IMR-90 (cell line): ENCODE data around the gene CDH23. TPM values are rescaled to one million over a fixed set of nuclear protein-coding genes. Genes with fewer than 3 reads are reported as not detected.

Experiments used
- ATAC-seq: fragments of 200-7000 bp; cut with Tn5 transposase; 2 replicates; pipeline ENCODE4 v1.9.1; 2020; ENCODE audit warnings: low read depth, mild to moderate bottlenecking, moderate library complexity
- BruUV-seq: library from RNA; stranded (reverse); fragments of 400-500 nt; replicated peaks from 2 replicates; lab custom pipeline; 2021; lab: Mats Ljungman, UMichigan
- CTCF ChIA-PET: fragments of 300-600 bp; formaldehyde crosslinking; extraction: SDS; loops from one replicate; lab custom pipeline; 2021; ENCODE audit warnings: antibody characterized with exemption; lab: Yijun Ruan, JAX
- POLR2A ChIA-PET: fragments of 300-600 bp; sonication (Branson Sonifier 250); formaldehyde crosslinking; loops from one replicate; lab custom pipeline; 2022; ENCODE audit warnings: antibody characterized with exemption; ENCODE audit not compliant: unreplicated experiment; lab: Charles Lee
- DNase-seq: peaks from one replicate; pipeline ENCODE4 v3.0.0; 2013
- H2AFZ ChIP-seq: replicated peaks from 2 replicates; pipeline ENCODE3; 2013; ENCODE audit warnings: low read length, mild to moderate bottlenecking; ENCODE audit not compliant: poor library complexity
- H2AK5ac ChIP-seq: 2 replicates; pipeline ENCODE4 v1.6.1; 2013; ENCODE audit warnings: low read depth, low read length, inconsistent platforms
- H2AK9ac ChIP-seq: replicated peaks from 2 replicates; pipeline ENCODE3; 2013; ENCODE audit warnings: mild to moderate bottlenecking, low read depth, low read length, moderate library complexity; ENCODE audit not compliant: poor library complexity
- H2BK120ac ChIP-seq: 2 replicates; pipeline ENCODE4 v1.6.1; 2013; ENCODE audit warnings: low read depth, low read length, inconsistent platforms
- H2BK15ac ChIP-seq: 3 replicates; pipeline ENCODE4 v1.6.1; 2013; ENCODE audit warnings: low read depth, low read length, inconsistent platforms
- H2BK20ac ChIP-seq: 2 replicates; pipeline ENCODE4 v1.6.1; 2013; ENCODE audit warnings: low read depth, mild to moderate bottlenecking, inconsistent platforms, low read length, moderate library complexity
- H2BK5ac ChIP-seq: 2 replicates; pipeline ENCODE4 v1.6.1; 2013; ENCODE audit warnings: mild to moderate bottlenecking, low read depth, low read length, inconsistent platforms; ENCODE audit not compliant: poor library complexity, severe bottlenecking
- H3K14ac ChIP-seq: replicated peaks from 2 replicates; pipeline ENCODE4 v1.6.1; 2013; ENCODE audit warnings: low read depth, low read length, inconsistent platforms
- H3K18ac ChIP-seq: 2 replicates; pipeline ENCODE4 v1.6.1; 2013; ENCODE audit warnings: low read depth, low read length, control low read depth
- H3K23ac ChIP-seq: 2 replicates; pipeline ENCODE4 v1.6.1; 2013; ENCODE audit warnings: low read depth, low read length, inconsistent platforms
- H3K27ac ChIP-seq: 2 replicates; pipeline ENCODE4 v1.5.1; 2013; ENCODE audit warnings: mild to moderate bottlenecking, control low read depth, low read length; ENCODE audit not compliant: insufficient read depth
- H3K27me3 ChIP-seq: 2 replicates; pipeline ENCODE4 v1.6.1; 2013; ENCODE audit warnings: low read length; ENCODE audit not compliant: control insufficient read depth, insufficient read depth
- H3K36me3 ChIP-seq: 2 replicates; pipeline ENCODE4 v1.6.1; 2013; ENCODE audit warnings: low read length, mixed read lengths; ENCODE audit not compliant: control insufficient read depth, insufficient read depth
- H3K4ac ChIP-seq: 2 replicates; pipeline ENCODE4 v1.6.1; 2013; ENCODE audit warnings: low read depth, low read length, inconsistent platforms
- H3K4me1 ChIP-seq: 2 replicates; pipeline ENCODE4 v1.6.1; 2013; ENCODE audit warnings: low read length, mixed read lengths; ENCODE audit not compliant: control insufficient read depth, insufficient read depth
- H3K4me2 ChIP-seq: 2 replicates; pipeline ENCODE4 v1.6.1; 2013; ENCODE audit warnings: low read depth, mild to moderate bottlenecking, control low read depth, low read length, moderate library complexity
- H3K4me3 ChIP-seq: 2 replicates; pipeline ENCODE4 v1.5.1; 2013; ENCODE audit warnings: low read depth, mild to moderate bottlenecking, control low read depth, low read length, moderate library complexity; ENCODE audit not compliant: insufficient read depth
- H3K56ac ChIP-seq: 2 replicates; pipeline ENCODE4 v1.6.1; 2013; ENCODE audit warnings: low read length, inconsistent platforms; ENCODE audit not compliant: insufficient read depth; ENCODE audit errors: extremely low read depth
- H3K79me1 ChIP-seq, 2 experiments: 2 replicates each; pipeline ENCODE4 v1.6.1; 2013; ENCODE audit warnings: low read length in 2 of 2, inconsistent platforms in 1 of 2, low read depth in 1 of 2
- H3K9ac ChIP-seq: 2 replicates; pipeline ENCODE4 v1.6.1; 2013; ENCODE audit warnings: low read depth, low read length, control low read depth
- H3K9me1 ChIP-seq: 2 replicates; pipeline ENCODE4 v1.6.1; 2013; ENCODE audit warnings: low read length, inconsistent platforms; ENCODE audit not compliant: insufficient read depth
- H3K9me3 ChIP-seq: 2 replicates; pipeline ENCODE4 v1.6.1; 2013; ENCODE audit warnings: low read length; ENCODE audit not compliant: control insufficient read depth, insufficient read depth
- H4K20me1 ChIP-seq: 2 replicates; pipeline ENCODE4 v1.6.1; 2013; ENCODE audit warnings: low read length, inconsistent platforms; ENCODE audit not compliant: insufficient read depth
- H4K5ac ChIP-seq: 2 replicates; pipeline ENCODE4 v1.6.1; 2013; ENCODE audit warnings: mild to moderate bottlenecking, low read depth, low read length, control low read depth
- H4K8ac ChIP-seq, 2 experiments: 2 replicates each; pipeline ENCODE4 v1.6.1; 2013; ENCODE audit warnings: low read depth in 2 of 2, low read length in 2 of 2, control low read depth in 1 of 2, inconsistent platforms in 1 of 2
- H4K91ac ChIP-seq: 2 replicates; pipeline ENCODE4 v1.6.1; 2013; ENCODE audit warnings: low read depth, low read length, inconsistent platforms; ENCODE audit not compliant: insufficient read depth
- BHLHE40 ChIP-seq: fragments of 150-350 bp; IDR thresholded peaks from 2 replicates; pipeline ENCODE4 v1.6.1; 2016; ENCODE audit warnings: mild to moderate bottlenecking, low read depth, low read length
- CHD1 ChIP-seq: IDR thresholded peaks from 2 replicates; pipeline ENCODE4 v1.6.1; 2012; ENCODE audit warnings: low read depth, low read length, improper control_type of control experiment
- FOS ChIP-seq: fragments of 150-350 bp; IDR thresholded peaks from 2 replicates; pipeline ENCODE4 v1.6.1; 2016; ENCODE audit warnings: low read depth, low read length
- MAFK ChIP-seq: IDR thresholded peaks from 2 replicates; pipeline ENCODE4 v1.6.1; 2012; ENCODE audit warnings: low read depth, low read length, improper control_type of control experiment
- MAZ ChIP-seq: IDR thresholded peaks from 2 replicates; pipeline ENCODE4 v1.6.1; 2012; ENCODE audit warnings: low read depth, mild to moderate bottlenecking, low read length, improper control_type of control experiment, moderate library complexity, borderline replicate concordance
- MXI1 ChIP-seq: IDR thresholded peaks from 2 replicates; pipeline ENCODE4 v1.6.1; 2012; ENCODE audit warnings: low read depth, mild to moderate bottlenecking, low read length, moderate library complexity, borderline replicate concordance
- NFE2L2 ChIP-seq: fragments of 150-350 bp; IDR thresholded peaks from 2 replicates; pipeline ENCODE4 v1.6.1; 2016; ENCODE audit warnings: low read depth, mild to moderate bottlenecking, low read length
- RCOR1 ChIP-seq: IDR thresholded peaks from 2 replicates; pipeline ENCODE4 v1.6.1; 2012; ENCODE audit warnings: mild to moderate bottlenecking, low read length, improper control_type of control experiment; ENCODE audit not compliant: insufficient replicate concordance
- RFX5 ChIP-seq: IDR thresholded peaks from 2 replicates; pipeline ENCODE4 v1.8.0; 2012; ENCODE audit warnings: low read depth, mild to moderate bottlenecking, low read length, moderate library complexity
- WGBS, 2 experiments: methylation state at CpG; one replicate each; pipeline versions ENCODE4 v1.1.5 to v1.1.7; 2013; ENCODE audit warnings: missing lambda C conversion rate in 2 of 2; ENCODE audit not compliant: insufficient read length in 1 of 2; ENCODE audit errors: extremely low coverage in 2 of 2; 5-methylcytosine and 5-hydroxymethylcytosine counted together
- dilution Hi-C: fragments of 300-500 bp; cut with HindIII; formaldehyde crosslinking; loops from one replicate; pipeline ENCODE4 v1.14.3; 2018; ENCODE audit warnings: low sequenced_read_pairs; ENCODE audit not compliant: unreplicated experiment
- in situ Hi-C: fragments of 300-500 bp; cut with MboI; formaldehyde crosslinking; loops from 3 replicates; pipeline ENCODE4 v1.14.3; 2019; ENCODE audit warnings: low sequenced_read_pairs, inconsistent platforms, mixed read lengths
- intact Hi-C: fragments of 100-400 bp; cut with micrococcal nuclease; formaldehyde crosslinking; loops from 2 replicates; pipeline ENCODE4 v1.10.0; 2022
- polyA plus RNA-seq, 3 experiments: library from polyadenylated mRNA; depleted of rRNA; stranded (reverse); fragments of >200 nt; gene quantifications; 2 replicates each; pipeline ENCODE4 v1.2.3, GENCODE V29; 2012; ENCODE audit warnings: low replicate concordance in 1 of 3
- total RNA-seq: library from RNA; depleted of rRNA; stranded (reverse); fragments of >200 nt; gene quantifications from 2 replicates; pipeline ENCODE4 v1.2.3, GENCODE V29; 2012
- TF ChIP-seq, protein P1 (sequence below): fragments of 150-350 bp; IDR thresholded peaks from 2 replicates; pipeline ENCODE4 v1.6.1; 2016; ENCODE audit warnings: low read depth, mild to moderate bottlenecking, low read length, moderate library complexity, borderline replicate concordance
- TF ChIP-seq, protein P2 (sequence below): fragments of 150-350 bp; IDR thresholded peaks from 2 replicates; pipeline ENCODE4 v1.6.1; 2017; ENCODE audit warnings: mild to moderate bottlenecking, antibody characterized with exemption, low read length, low read depth

CDH23 gene
- total and polyA plus RNA-seq, 2 of the 4 experiments (the other 2 are of a cell fraction) = under 0.01 to 0.03 TPM

DNA sequence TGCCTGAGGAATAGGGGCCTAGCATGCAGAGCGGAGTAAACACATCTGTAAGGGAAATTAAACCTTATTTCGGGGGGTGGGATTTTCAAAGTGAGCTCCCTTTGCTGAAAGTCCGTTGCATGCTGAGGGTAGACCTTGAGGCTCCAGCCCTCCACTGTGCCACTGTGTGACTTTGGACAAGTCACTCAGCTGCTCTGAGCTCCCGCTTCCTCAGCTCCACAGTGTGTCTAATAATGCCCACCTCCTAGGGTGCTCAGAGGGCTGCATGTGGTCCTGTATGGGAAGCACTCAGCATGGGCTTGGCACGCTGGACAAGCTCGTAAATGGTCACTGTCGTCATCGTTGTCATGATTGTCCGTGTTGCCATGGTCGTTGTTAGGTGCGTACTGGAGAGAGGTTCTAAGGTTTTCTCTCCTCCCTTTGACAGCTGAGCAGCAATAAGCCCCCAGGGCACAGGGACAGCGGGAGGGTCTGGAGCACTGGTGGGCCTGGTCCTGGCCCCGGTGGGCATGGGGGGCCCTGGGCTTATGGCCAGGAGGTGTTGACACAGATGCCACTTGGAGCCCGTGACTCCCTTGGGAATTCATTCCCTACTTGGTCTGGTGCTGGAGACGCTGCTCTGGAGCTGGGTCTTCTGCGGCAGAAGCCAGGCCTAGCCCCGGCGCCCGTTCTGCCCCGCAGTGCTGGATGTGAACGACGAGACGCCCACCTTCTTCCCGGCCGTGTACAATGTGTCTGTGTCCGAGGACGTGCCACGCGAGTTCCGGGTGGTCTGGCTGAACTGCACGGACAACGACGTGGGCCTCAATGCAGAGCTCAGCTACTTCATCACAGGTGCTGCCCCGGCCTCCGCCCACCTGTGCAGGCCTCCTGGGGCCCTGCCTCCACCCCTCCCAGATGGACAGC is 309.7 kb downstream of the CDH23 start:
- H3K27me3 ChIP-seq = peaks cover 44% of the 10 kb centered on the region
- H4K91ac ChIP-seq = no peak overlapping the region
- H3K9me3 ChIP-seq = peaks cover 2% of the 10 kb centered on the region; the same call in 1 of the 2 replicates
- no peaks in the 10 kb centered on the region for H3K9me1 ChIP-seq
- CTCF ChIA-PET = interaction anchor here (1.1 to 1.3 kb wide), 2 partner anchors 10 kb away, joined by 3 to 4 read pairs; no protein-coding TSS in a partner anchor
- no peak for DNase-seq
- no peak overlapping the region for H2BK15ac ChIP-seq
- H2BK5ac ChIP-seq = no peak overlapping the region
- no peak overlapping the region for H2BK120ac ChIP-seq
- no peaks in the 10 kb centered on the region for H3K4me1 ChIP-seq
- H3K23ac ChIP-seq = no peak overlapping the region
- no peak overlapping the region for H3K56ac ChIP-seq
- TF ChIP-seq, protein P1, sequence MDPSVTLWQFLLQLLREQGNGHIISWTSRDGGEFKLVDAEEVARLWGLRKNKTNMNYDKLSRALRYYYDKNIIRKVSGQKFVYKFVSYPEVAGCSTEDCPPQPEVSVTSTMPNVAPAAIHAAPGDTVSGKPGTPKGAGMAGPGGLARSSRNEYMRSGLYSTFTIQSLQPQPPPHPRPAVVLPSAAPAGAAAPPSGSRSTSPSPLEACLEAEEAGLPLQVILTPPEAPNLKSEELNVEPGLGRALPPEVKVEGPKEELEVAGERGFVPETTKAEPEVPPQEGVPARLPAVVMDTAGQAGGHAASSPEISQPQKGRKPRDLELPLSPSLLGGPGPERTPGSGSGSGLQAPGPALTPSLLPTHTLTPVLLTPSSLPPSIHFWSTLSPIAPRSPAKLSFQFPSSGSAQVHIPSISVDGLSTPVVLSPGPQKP = no peak
- TF ChIP-seq BHLHE40 (no peak), RCOR1 (no peak), MAZ (no peak), RFX5 (no peak), NFE2L2 (no peak), FOS (no peak), CHD1 (no peak), MAFK (no peak), MXI1 (no peak)
- TF ChIP-seq, protein P2, sequence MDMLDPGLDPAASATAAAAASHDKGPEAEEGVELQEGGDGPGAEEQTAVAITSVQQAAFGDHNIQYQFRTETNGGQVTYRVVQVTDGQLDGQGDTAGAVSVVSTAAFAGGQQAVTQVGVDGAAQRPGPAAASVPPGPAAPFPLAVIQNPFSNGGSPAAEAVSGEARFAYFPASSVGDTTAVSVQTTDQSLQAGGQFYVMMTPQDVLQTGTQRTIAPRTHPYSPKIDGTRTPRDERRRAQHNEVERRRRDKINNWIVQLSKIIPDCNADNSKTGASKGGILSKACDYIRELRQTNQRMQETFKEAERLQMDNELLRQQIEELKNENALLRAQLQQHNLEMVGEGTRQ = no peak
- H4K5ac ChIP-seq = no peak overlapping the region
- no TSS peak for BruUV-seq
- no peak overlapping the region for H3K4me2 ChIP-seq
- H2BK20ac ChIP-seq = no peak overlapping the region
- H3K27ac ChIP-seq = no peak overlapping the region
- in situ Hi-C loops = no loop called here
- no peak overlapping the region for H4K8ac ChIP-seq
- H3K18ac ChIP-seq = no peak overlapping the region
- POLR2A ChIA-PET = no interaction called here
- intact Hi-C loops = no loop called here
- ATAC-seq = no peak
- H3K4ac ChIP-seq = no peak overlapping the region
- no peak overlapping the region for H3K9ac ChIP-seq
- no peaks in the 10 kb centered on the region for H4K20me1 ChIP-seq
- H2AK5ac ChIP-seq = no peak overlapping the region
- WGBS, 2 experiments = 90% methylated on average over 8 of the region's 35 CpGs; no CpG with 5 or more reads in 1 of the 2 experiments
- peak overlapping the region; percentile 16 for H2AK9ac ChIP-seq
- no peak overlapping the region for H3K4me3 ChIP-seq
- H3K36me3 ChIP-seq = no peaks in the 10 kb centered on the region
- dilution Hi-C loops = no loop called here
- H3K14ac ChIP-seq = no peak overlapping the region
- no peak overlapping the region for H2AFZ ChIP-seq
- H3K79me1 ChIP-seq = no peaks in the 10 kb centered on the region
